Gastroesophageal sphincter (tissue), 4 donors: ENCODE data around the gene EDDM3A. TPM values are rescaled to one million over a fixed set of nuclear protein-coding genes. Genes with fewer than 3 reads are reported as not detected.
"Not testable (repeated sequence)": the region's sequence is repeated elsewhere in the genome, so short reads cannot be mapped to it uniquely, and the experiment has no call there.

Source experiments
- ATAC-seq: fragments of 150-250 bp; one replicate; pipeline ENCODE4 v1.9.1; 2016; ENCODE audit warnings: mild to moderate bottlenecking, moderate library complexity
- H3K27ac ChIP-seq, 4 donors: fragments of 200-600 bp; sonication (generic) in 3 of 4; 1 replicate in 3 of 4; 2 replicates in 1 of 4; pipeline ENCODE4 v1.5.1; 2016 to 2019
- H3K27me3 ChIP-seq: fragments of 200-600 bp; sonication (generic); one replicate; pipeline ENCODE4 v1.5.1; 2019
- H3K36me3 ChIP-seq, 2 donors: fragments of 200-600 bp; sonication (generic); one replicate each; pipeline ENCODE4 v1.5.1; 2019; ENCODE audit warnings: control low read depth in 1 of 2
- H3K4me1 ChIP-seq, 3 donors: fragments of 200-600 bp; sonication (generic); 1 replicate in 2 of 3; 2 replicates in 1 of 3; pipeline ENCODE4 v1.5.1; 2016 to 2019; ENCODE audit warnings: control low read depth in 2 of 3
- H3K4me3 ChIP-seq, 2 donors: fragments of 200-600 bp; sonication (generic); one replicate each; pipeline ENCODE4 v1.5.1; 2019; ENCODE audit warnings: mild to moderate bottlenecking in 1 of 2, moderate library complexity in 1 of 2
- H3K9me3 ChIP-seq, 3 donors: fragments of 200-600 bp; sonication (generic); one replicate each; pipeline ENCODE4 v1.5.1; 2017 to 2019; ENCODE audit warnings: control low read depth in 2 of 3
- CTCF ChIP-seq, 4 experiments: fragments of 200-600 bp in 2 of 4; fragments of 450-650 bp in 2 of 4; sonication (generic) in 1 of 4; IDR thresholded peaks; one replicate each; pipeline ENCODE4 v1.5.1; 2017 to 2019; ENCODE audit warnings: antibody characterized with exemption in 4 of 4, mild to moderate bottlenecking in 2 of 4, moderate library complexity in 2 of 4
- EP300 ChIP-seq: sonication (generic); formaldehyde crosslinking; IDR thresholded peaks from one replicate; pipeline ENCODE4 v1.6.1; 2017; ENCODE audit warnings: antibody characterized with exemption, mild to moderate bottlenecking
- POLR2A ChIP-seq, 2 donors: fragments of 450-650 bp; IDR thresholded peaks; one replicate each; pipeline ENCODE4 v1.6.1; 2017; ENCODE audit warnings: antibody characterized with exemption in 2 of 2, mild to moderate bottlenecking in 2 of 2, moderate library complexity in 1 of 2
- POLR2AphosphoS5 ChIP-seq: sonication (generic); formaldehyde crosslinking; IDR thresholded peaks from one replicate; pipeline ENCODE4 v1.6.1; 2017; ENCODE audit warnings: antibody characterized with exemption
- WGBS, 2 donors: methylation state at CpG; one replicate each; pipeline ENCODE4 v1.1.5; 2018; ENCODE audit warnings: low coverage in 1 of 2; 5-methylcytosine and 5-hydroxymethylcytosine counted together
- total RNA-seq, 4 donors: library from RNA; depleted of rRNA; stranded (reverse); fragments of >200 nt; gene quantifications; one replicate each; pipeline ENCODE4 v1.1.0, GENCODE V29; 2016

The EDDM3A gene
- total RNA-seq, 4 donors from 2014 or later = not detected

DNA sequence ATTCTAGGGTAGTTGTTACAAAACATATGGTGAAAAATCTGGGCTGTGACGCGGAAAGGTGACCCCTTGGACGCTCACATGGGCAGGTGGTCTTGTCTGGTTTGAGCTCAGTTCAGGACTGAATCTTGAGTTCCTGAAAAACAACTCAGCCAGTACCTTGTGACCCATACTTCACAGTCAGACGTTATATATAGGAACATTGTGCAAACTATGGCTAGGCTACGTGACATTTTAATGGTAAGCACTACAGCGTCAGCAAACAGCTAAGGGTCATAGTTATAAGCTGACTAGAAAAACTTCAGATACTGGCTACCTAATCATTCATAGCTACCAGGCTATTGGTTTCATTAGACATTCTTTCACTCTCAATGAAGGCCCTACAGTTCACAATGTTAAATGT is 14.8 kb upstream of the EDDM3A start:
- no peak for ATAC-seq
- TF ChIP-seq CTCF (IDR thresholded peaks at IDR 0.05) (no peak), EP300 (no peak), POLR2AphosphoS5 (no peak), POLR2A (IDR thresholded peaks at IDR 0.05) (no peak)
- Histone ChIP-seq H3K4me3 (no peak overlapping the region), H3K27me3 (peaks cover under 1% of the 10 kb centered on the region), H3K4me1 (no peaks in the 10 kb centered on the region), H3K36me3 (no peaks in the 10 kb centered on the region), H3K27ac (no peak overlapping the region), H3K9me3 (no peaks in the 10 kb centered on the region)
- WGBS, 2 donors = 63 to 77% methylated on average over 6 of the region's 6 CpGs

DNA sequence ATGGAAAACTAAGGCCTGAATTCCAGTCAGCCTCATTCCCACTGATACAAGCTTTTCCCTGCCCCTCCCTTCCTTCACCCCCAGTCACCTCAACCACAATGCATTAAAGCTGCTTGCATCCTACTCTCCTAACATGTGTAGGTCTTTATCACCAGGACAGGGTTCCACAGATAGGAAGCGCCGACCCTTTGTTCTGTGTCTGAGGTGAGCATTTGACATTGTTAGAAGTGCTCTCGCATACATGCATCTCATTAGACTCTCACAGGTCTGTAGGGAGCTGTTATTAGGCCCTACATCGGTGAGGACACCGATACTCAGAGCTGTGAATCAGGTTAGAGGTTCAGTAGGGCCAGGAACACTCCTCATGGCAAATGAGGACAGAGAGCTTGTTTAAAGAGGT is 13.2 kb upstream of the EDDM3A start:
- TF ChIP-seq CTCF (IDR thresholded peaks at IDR 0.05) (no peak), POLR2AphosphoS5 (no peak), EP300 (no peak), POLR2A (IDR thresholded peaks at IDR 0.05) (no peak)
- 93% methylated on average over 3 of the region's 5 CpGs; no CpG with 5 or more reads in 1 of the 2 donors for WGBS, 2 donors
- Histone ChIP-seq H3K9me3 (no peaks in the 10 kb centered on the region), H3K27ac (no peak overlapping the region), H3K4me1 (no peaks in the 10 kb centered on the region), H3K4me3 (no peak overlapping the region), H3K27me3 (no peaks in the 10 kb centered on the region), H3K36me3 (no peaks in the 10 kb centered on the region)
- no peak for ATAC-seq

- WGBS, 2 donors = 69 to 79% methylated on average over 3 to 5 of the region's 6 CpGs
- Histone ChIP-seq H3K27ac (no peak overlapping the region), H3K36me3 (no peaks in the 10 kb centered on the region), H3K4me3 (no peak overlapping the region), H3K9me3 (no peaks in the 10 kb centered on the region), H3K4me1 (no peaks in the 10 kb centered on the region), H3K27me3 (no peaks in the 10 kb centered on the region)
- TF ChIP-seq POLR2AphosphoS5 (no peak), CTCF (IDR thresholded peaks at IDR 0.05) (no peak), POLR2A (IDR thresholded peaks at IDR 0.05) (no peak), EP300 (no peak)
- peak; percentile 36 for ATAC-seq
These were observed 12.6 kb upstream of the EDDM3A start for GRCh38 chr14:20732979-20733635.

DNA sequence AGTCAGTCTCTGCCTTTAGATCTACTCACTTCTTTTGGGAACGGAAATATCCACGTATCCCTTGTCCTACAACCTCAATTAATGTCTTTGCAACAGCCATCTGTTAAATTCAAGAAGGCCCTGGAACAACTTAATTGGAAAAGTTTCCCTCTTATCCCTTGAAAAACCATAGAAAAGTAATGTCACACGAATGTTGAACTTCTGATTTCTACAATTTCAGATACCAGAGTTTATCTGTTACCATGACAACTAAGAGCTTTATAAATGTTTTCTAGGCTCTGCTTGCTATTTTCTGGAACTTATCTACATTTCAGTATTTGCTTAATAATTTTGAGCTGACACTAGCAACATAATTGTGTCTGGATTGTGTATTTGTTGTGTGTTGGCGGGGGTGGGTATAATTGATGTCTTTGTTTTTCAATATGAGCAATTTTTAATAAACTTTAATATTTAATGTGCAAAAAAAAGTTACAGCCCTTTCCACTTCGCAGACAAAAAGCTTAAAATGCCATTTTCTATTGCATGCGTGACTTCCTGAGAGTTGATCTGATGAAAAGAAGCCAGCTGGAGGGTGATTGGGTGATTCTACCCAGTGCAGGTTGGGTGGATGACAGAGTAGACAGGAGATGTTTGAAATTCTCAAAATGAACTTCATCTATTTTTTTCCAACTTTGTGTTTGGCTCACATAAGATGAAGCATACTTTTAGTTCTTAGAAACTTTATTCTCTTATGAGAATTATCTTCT is 11.8 kb upstream of the EDDM3A start:
- no peaks in the 10 kb centered on the region for H3K36me3 ChIP-seq
- ATAC-seq = no peak
- no peak overlapping the region for H3K27ac ChIP-seq
- 24 to 60% methylated on average over 6 of the region's 6 CpGs for WGBS, 2 donors
- H3K27me3 ChIP-seq = no peaks in the 10 kb centered on the region
- TF ChIP-seq CTCF (IDR thresholded peaks at IDR 0.05) = no peak
- no peak for TF ChIP-seq EP300
- no peak for TF ChIP-seq POLR2A (IDR thresholded peaks at IDR 0.05)
- no peaks in the 10 kb centered on the region for H3K4me1 ChIP-seq
- H3K4me3 ChIP-seq = no peak overlapping the region
- no peaks in the 10 kb centered on the region for H3K9me3 ChIP-seq

- Histone ChIP-seq H3K4me1 (no peaks in the 10 kb centered on the region), H3K9me3 (no peaks in the 10 kb centered on the region), H3K27ac (no peak overlapping the region), H3K27me3 (no peaks in the 10 kb centered on the region), H3K36me3 (no peaks in the 10 kb centered on the region), H3K4me3 (no peak overlapping the region)
- TF ChIP-seq POLR2AphosphoS5 = no peak
- no peak for TF ChIP-seq CTCF (IDR thresholded peaks at IDR 0.05)
- no peak for TF ChIP-seq EP300
- no peak for TF ChIP-seq POLR2A (IDR thresholded peaks at IDR 0.05)
- 26 to 35% methylated on average over 3 to 4 of the region's 4 CpGs for WGBS, 2 donors
- ATAC-seq = no peak
These were observed 11.3 kb upstream of the EDDM3A start for GRCh38 chr14:20734430-20734806.

GRCh38 chr14:20738292-20738691 is 7.4 kb upstream of the EDDM3A start:
- not testable (repeated sequence) for H3K4me1 ChIP-seq, ATAC-seq, H3K9me3 ChIP-seq, H3K27ac ChIP-seq, H3K4me3 ChIP-seq, H3K36me3 ChIP-seq, H3K27me3 ChIP-seq
- 88 to 95% methylated on average over 1 to 7 of the region's 7 CpGs for WGBS, 2 donors
